Stimulated activated CD8-positive, alpha-beta memory T cell treated with anti-CD3 and anti-CD28 coated beads, Interleukin-15, amount 100 ng/mL, for 4 hours (primary cell): ENCODE data around the gene SMAD2.
"Not testable (repeated sequence)": the region's sequence is repeated elsewhere in the genome, so short reads cannot be mapped to it uniquely, and the experiment has no call there.

Source experiments
- DNase-seq, 2 donors: peaks; one replicate each; pipeline ENCODE4 v3.0.0-alpha.2; 2020; ENCODE audit warnings: low read depth in 2 of 2

Gene SMAD2

GRCh38 chr18:47930199-47930930 lies at the start of gene SMAD2:
SMAD2 (minus strand) TSS chr18:47930659; CDS start chr18:47896756, 33,903 bp downstream.
- peak; percentile 55 to 76 for DNase-seq

- DNase-seq = no peak
Observed at GRCh38 chr18:47979611-47980200, 49.2 kb upstream of the SMAD2 start.

GRCh38 chr18:47978603-47979002 lies 48.1 kb upstream of the SMAD2 start:
- no peak for DNase-seq

- DNase-seq = no peak
Observed at GRCh38 chr18:47978141-47978540, 47.7 kb upstream of the SMAD2 start.

- no peak for DNase-seq
Observed at GRCh38 chr18:47975701-47976100, 45.2 kb upstream of the SMAD2 start.

GRCh38 chr18:47975105-47975504 lies 44.6 kb upstream of the SMAD2 start:
- DNase-seq = no peak

GRCh38 chr18:47970664-47971531 lies 40.4 kb upstream of the SMAD2 start:
- DNase-seq = no peak

- no peak for DNase-seq
Observed at GRCh38 chr18:47969816-47970215, 39.4 kb upstream of the SMAD2 start.

- DNase-seq = no peak
Observed at GRCh38 chr18:47968721-47969120, 38.3 kb upstream of the SMAD2 start.

- no peak for DNase-seq
Observed at GRCh38 chr18:47968006-47968676, 37.7 kb upstream of the SMAD2 start.

- DNase-seq = no peak
Observed at GRCh38 chr18:47964053-47964452, 33.6 kb upstream of the SMAD2 start.

- DNase-seq = not testable (repeated sequence)
Observed at GRCh38 chr18:47961003-47961402, 30.5 kb upstream of the SMAD2 start.

GRCh38 chr18:47953471-47953931 lies 23.0 kb upstream of the SMAD2 start:
- no peak for DNase-seq

GRCh38 chr18:47950511-47950910 lies 20.1 kb upstream of the SMAD2 start:
- no peak for DNase-seq

GRCh38 chr18:47949202-47949601 lies 18.7 kb upstream of the SMAD2 start:
- DNase-seq = no peak

- DNase-seq = no peak
Observed at GRCh38 chr18:47946889-47947288, 16.4 kb upstream of the SMAD2 start.

GRCh38 chr18:47944972-47945852 lies 14.8 kb upstream of the SMAD2 start:
- DNase-seq = no peak

- no peak for DNase-seq
Observed at GRCh38 chr18:47936952-47937351, 6.5 kb upstream of the SMAD2 start.

GRCh38 chr18:47935321-47936055 lies 5.0 kb upstream of the SMAD2 start:
- no peak for DNase-seq

GRCh38 chr18:47932603-47933002 lies 2.1 kb upstream of the SMAD2 start:
- DNase-seq = no peak
